PC-9 (cell line): ENCODE data around the gene STK32B.
"Not testable (repeated sequence)": the region's sequence is repeated elsewhere in the genome, so short reads cannot be mapped to it uniquely, and the experiment has no call there.

ENCODE experiments used
- CTCF ChIP-seq: fragments of 200-600 bp; sonication (generic); conservative IDR thresholded peaks from 2 replicates; pipeline ENCODE4 v1.6.1; 2017; ENCODE audit warnings: mixed run types, antibody characterized with exemption, mild to moderate bottlenecking, moderate library complexity
- EZH2 ChIP-seq: fragments of 200-600 bp; sonication (generic); IDR thresholded peaks from 2 replicates; pipeline ENCODE4 v1.8.0; 2017; ENCODE audit warnings: antibody characterized with exemption, low read depth

DNA sequence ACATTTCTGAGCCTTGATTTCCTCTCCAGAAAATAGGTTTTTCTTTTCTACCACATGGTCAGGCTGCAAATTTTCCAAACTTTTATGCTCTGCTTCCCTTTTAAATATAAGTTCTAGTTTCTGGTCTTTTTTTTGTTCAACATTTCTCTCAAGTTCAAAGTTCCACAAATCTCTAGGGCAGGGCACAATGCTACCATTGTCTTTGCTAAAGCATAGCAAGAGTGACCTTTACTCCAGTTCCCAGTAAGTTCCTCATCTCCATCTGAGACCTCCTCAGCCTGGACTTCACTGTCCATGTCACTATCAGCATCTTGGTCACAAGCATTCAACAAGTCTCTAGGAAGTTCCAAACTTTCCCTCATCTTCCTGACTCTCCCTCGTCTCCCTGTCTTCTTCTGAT lies 228.8 kb downstream of the STK32B start:
- not testable (repeated sequence) for TF ChIP-seq CTCF, EZH2
